ENCODE data around the gene PRUNE2. TPM values are rescaled to one million over a fixed set of nuclear protein-coding genes. Genes with fewer than 3 reads are reported as not detected.

The PRUNE2 gene
- total and polyA plus RNA-seq, 2 experiments from 2014 or later: 0.46 to 4.1 TPM

- Histone ChIP-seq H3K9me2 (replicated peaks; ENCODE audit: insufficient read depth) (no peaks in the 10 kb centered on the region), H3K27me3 (no peaks in the 10 kb centered on the region), H4K20me1 (ENCODE audit: insufficient read depth, poor library complexity, severe bottlenecking) (no peaks in the 10 kb centered on the region), H3K79me2 (no peaks in the 10 kb centered on the region), H3K9me3 (ENCODE audit: low read depth) (no peaks in the 10 kb centered on the region), H3K27ac (peak overlapping the region; percentile 80), H3K4me1 (ENCODE audit: insufficient read depth) (peaks cover 7% of the 10 kb centered on the region), H3K36me3 (replicated peaks; ENCODE audit: insufficient read depth, low read depth) (no peaks in the 10 kb centered on the region), H3K4me3 (no peak overlapping the region), H2AFZ (peak overlapping the region; percentile 7), H3K4me2 (peak overlapping the region; percentile 40)
- peak; percentile 67 for DNase-seq (ENCODE audit: low spot score)
- 70% methylated on average over 5 of the region's 5 CpGs for WGBS (ENCODE audit: low lambda C conversion rate, missing lambda C conversion rate)
- no peak for TF ChIP-seq CTCF (IDR thresholded peaks at IDR 0.05; ENCODE audit: poor library complexity)
- no peak for TF ChIP-seq EZH2 (IDR thresholded peaks at IDR 0.05; ENCODE audit: borderline replicate concordance)
- TF ChIP-seq EZH2phosphoT487 (IDR thresholded peaks at IDR 0.05; ENCODE audit: low read depth, severe bottlenecking, unreplicated experiment): no peak
Measured at GRCh38 chr9:76576344-76576743, 329.6 kb downstream of the PRUNE2 start.

- H3K79me2 ChIP-seq: no peaks in the 10 kb centered on the region
- H3K9me3 ChIP-seq (ENCODE audit: low read depth): no peaks in the 10 kb centered on the region
- no peaks in the 10 kb centered on the region for H3K36me3 ChIP-seq (replicated peaks; ENCODE audit: insufficient read depth, low read depth)
- no peaks in the 10 kb centered on the region for H3K27me3 ChIP-seq
- TF ChIP-seq EZH2phosphoT487 (IDR thresholded peaks at IDR 0.05; ENCODE audit: low read depth, severe bottlenecking, unreplicated experiment): no peak
- no peak for TF ChIP-seq CTCF (IDR thresholded peaks at IDR 0.05; ENCODE audit: poor library complexity)
- TF ChIP-seq EZH2 (IDR thresholded peaks at IDR 0.05; ENCODE audit: borderline replicate concordance): no peak
- H2AFZ ChIP-seq: peak overlapping the region; percentile 7
- no peak for DNase-seq (ENCODE audit: low spot score)
- peaks cover 7% of the 10 kb centered on the region for H3K4me1 ChIP-seq (ENCODE audit: insufficient read depth)
- 64% methylated on average over 2 of the region's 2 CpGs for WGBS (ENCODE audit: low lambda C conversion rate, missing lambda C conversion rate)
- H3K4me3 ChIP-seq: no peak overlapping the region
- peak overlapping the region; percentile 80 for H3K27ac ChIP-seq
- no peaks in the 10 kb centered on the region for H3K9me2 ChIP-seq (replicated peaks; ENCODE audit: insufficient read depth)
- peak overlapping the region; percentile 40 for H3K4me2 ChIP-seq
- no peaks in the 10 kb centered on the region for H4K20me1 ChIP-seq (ENCODE audit: insufficient read depth, poor library complexity, severe bottlenecking)
Measured at GRCh38 chr9:76575761-76576160, 330.2 kb downstream of the PRUNE2 start.

- Histone ChIP-seq H4K20me1 (ENCODE audit: insufficient read depth, poor library complexity, severe bottlenecking) (no peaks in the 10 kb centered on the region), H3K9me3 (ENCODE audit: low read depth) (no peaks in the 10 kb centered on the region), H3K79me2 (no peaks in the 10 kb centered on the region), H3K4me2 (no peak overlapping the region), H3K27ac (no peak overlapping the region), H3K4me3 (no peak overlapping the region), H3K9me2 (replicated peaks; ENCODE audit: insufficient read depth) (no peaks in the 10 kb centered on the region), H3K4me1 (ENCODE audit: insufficient read depth) (peaks cover 7% of the 10 kb centered on the region), H3K27me3 (no peaks in the 10 kb centered on the region), H2AFZ (no peak overlapping the region), H3K36me3 (replicated peaks; ENCODE audit: insufficient read depth, low read depth) (no peaks in the 10 kb centered on the region)
- WGBS (ENCODE audit: low lambda C conversion rate, missing lambda C conversion rate): 91% methylated on average over 9 of the region's 9 CpGs
- no peak for DNase-seq (ENCODE audit: low spot score)
- no peak for TF ChIP-seq CTCF (IDR thresholded peaks at IDR 0.05; ENCODE audit: poor library complexity)
- no peak for TF ChIP-seq EZH2 (IDR thresholded peaks at IDR 0.05; ENCODE audit: borderline replicate concordance)
- no peak for TF ChIP-seq EZH2phosphoT487 (IDR thresholded peaks at IDR 0.05; ENCODE audit: low read depth, severe bottlenecking, unreplicated experiment)
Measured at GRCh38 chr9:76573905-76574760, 331.8 kb downstream of the PRUNE2 start.

Data from hepatocyte (in vitro differentiated cells).